ENCODE data around the gene PRR7.

The PRR7 gene

DNA sequence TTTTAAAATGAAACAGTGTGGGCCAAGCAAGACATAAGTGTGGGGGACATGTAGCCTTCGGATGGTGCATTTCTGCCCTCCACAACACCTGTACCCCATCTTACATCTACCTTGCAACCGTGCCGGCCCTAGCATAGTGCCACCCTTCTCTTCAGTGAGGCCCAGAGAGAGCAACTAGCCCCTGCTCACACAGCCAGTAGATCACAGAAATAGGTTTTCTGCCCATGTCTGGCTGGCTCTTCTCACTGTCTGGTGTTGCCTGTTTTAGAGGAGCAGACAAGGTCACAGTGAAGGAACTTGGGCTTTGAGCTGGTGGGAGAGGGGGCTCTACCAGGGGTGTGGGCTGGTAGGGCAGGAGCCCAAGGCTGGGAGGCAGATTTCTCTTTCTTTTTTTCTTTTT is 39.6 kb downstream of the PRR7 start:
- no peak for DNase-seq

DNA sequence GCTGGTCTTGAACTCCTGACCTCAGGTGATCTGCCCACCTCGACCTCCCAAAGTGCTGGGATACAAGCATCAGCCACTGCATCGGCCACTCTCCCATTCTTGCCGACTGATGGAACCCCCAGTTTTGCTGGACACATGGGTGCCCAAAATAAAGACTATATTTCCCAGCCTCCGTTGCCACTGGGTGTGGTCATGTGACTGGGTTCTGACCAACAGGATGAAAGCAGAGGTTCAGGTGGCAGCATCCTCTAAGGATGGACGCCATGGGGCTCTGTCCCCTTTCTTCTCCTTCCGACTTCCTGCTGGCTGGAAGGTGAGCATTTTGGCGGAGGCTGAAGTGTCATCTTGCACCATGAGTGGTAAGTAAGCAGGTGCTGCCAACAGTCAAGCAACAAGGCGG is 40.5 kb downstream of the PRR7 start:
- no peak for DNase-seq

DNA sequence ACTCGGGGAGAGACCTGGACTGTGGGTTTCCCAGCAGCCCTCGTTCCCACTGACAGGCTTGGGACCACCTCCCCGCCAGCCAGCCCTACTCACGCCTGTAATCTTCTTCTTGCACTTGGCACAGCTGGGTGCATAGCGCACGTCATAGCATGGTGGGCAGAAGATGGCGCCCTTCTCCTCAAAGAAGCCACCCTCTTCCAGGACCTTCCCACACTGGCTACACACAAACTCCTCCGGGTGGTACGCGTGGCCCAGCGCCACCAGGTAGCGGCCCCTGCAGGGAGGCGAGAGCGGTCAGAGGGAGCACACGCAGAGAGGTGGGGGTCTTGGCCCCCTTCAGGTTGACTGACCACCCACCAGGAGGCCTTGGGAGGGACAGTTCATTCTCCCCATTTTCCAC is 41.4 kb downstream of the PRR7 start:
- no peak for DNase-seq

DNA sequence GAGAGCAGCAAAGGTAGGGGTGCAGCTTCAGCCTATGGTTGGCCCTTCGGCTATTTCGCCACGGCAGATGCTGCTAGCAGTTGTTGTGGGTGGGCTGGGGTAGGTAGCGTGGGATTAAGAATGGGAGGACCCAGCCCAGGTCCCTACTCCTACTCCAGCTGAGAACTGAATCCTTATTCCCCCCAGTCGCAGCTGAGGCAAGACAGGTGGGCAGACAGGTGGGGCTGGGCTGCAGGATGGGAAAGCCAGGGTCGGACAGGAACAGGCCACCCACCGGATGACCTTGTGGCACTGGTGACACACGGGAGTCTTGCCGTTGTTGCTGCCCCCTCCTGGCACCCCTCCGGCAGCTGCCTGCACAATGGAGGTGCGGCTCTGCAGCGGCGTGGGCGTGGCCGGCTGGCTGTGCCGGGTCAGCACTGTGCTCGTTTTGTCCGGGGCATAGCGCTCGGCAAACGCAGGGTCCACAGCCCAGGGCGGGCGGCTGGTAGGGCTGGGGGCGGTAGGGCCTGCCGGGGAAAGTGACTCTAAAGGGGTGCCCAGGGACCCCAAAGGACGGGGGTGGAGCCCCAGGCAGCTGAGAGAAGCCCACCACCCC is 42.6 kb downstream of the PRR7 start:
- no peak for DNase-seq

DNA sequence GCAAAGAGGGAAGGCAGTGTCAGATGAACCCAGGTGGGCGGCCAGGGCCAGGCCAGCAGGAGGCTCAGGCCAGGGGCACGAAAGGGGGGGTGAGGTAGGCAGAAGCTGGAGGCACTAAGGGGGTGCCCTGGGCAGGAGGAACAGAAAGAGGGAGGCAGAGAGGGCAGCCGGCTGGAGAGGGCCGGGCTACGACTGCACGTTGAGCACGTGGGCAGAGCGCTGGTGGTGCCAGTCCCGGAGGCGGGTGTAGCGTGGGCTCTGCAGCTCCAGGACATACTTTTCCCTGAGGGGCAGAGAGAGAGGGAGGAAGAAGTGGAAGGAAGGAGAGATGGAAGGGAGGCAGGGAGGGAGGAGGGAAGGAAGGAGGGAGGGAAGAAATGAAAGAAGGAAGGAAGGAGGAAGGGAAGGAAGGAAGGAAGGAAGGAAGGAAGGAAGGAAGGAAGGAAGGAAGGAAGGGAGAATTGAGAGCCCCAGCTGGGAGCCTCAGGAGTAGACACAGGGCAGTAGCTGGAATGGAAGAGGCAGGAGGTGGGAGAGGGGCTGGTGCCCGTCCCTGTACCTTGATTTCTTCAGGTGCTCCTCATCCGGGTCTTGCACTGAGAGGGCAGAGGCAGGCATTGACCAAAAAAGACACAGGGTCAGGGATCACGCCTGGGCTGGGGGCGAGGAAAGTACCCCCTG is 43.8 kb downstream of the PRR7 start:
- no peak for DNase-seq

DNA sequence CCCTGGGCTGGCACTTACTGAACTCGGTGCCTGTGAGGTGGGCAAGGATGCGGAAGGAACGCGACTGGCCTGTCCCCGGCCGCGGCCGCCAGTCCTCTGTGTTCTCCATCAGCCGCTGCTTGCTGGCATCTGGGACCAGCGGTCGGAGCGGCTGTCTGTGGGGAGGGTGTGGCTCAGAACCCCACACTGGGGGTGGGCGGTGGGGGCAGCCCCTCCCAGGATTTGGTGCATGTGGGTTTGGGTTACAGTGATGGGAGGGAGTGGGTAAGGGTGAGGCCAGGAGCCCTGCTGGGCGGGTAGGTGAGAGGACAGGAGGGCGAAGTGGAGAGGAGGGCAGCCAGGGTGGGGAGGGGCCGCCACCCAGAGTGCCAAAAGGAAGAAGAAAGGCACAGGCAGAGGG is 44.4 kb downstream of the PRR7 start:
- DNase-seq = no peak

DNA sequence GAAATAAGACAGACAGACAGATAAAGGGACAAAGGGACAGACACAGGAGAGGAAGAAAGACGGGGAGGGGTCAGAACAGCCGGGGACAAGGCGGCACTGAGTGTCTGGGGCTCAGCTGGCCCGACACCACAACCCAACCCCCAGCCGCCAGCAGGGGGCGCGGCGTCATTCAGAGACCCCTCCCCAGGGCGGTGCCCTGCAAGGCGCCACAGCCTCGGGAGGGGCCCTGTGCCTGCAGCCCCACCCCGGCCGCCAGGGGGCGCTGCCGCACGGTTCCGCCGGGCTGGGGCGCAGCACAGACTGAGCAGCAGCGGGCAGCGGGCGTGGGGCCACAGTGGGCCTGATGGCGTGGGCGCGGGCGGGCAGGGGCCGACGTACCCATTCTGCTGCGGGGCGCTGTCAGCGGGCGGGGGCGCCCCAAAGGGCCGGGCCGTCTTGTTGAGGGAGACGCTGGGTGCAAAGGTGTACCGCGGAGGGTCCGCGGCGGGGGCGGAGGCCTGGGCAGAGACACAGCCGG is 44.9 kb downstream of the PRR7 start:
- DNase-seq = no peak

DNA sequence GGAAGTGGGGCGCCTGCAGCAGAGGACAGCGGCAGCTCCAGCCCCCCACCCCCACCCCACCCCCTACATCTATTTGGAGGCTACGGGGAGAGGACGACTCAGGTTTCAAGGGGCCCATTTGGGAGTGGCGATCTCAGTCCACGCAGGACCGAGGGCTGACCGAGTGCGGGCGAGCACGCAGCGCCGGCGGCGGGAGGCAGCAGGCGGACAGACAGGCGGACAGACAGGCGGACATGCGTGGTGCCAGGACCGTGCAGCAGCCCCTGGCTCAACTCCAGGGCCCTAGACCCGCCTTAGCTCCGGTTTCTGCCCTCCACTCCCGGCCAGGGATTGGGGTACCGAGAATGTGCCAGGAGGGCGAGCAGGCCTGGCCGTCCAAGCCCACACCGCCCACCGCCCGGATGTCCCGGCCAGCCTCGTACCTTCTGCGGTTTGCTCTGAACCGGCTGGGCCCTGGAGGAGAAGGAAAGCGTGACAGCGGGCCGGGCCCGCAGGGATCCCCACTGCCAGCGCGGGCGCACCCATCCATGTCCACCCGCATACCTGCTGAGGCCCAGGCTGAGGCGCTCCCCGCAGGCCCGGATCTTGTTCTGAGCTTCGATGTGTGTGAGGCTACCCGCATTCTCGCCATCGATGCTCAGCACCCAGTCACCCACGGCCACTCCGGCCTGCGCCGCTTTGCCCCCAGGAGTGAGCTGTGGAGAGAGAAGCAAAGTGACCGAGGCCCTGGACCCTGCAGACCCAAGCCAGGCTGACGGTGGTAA is 45.6 kb downstream of the PRR7 start:
- no peak for DNase-seq

DNA sequence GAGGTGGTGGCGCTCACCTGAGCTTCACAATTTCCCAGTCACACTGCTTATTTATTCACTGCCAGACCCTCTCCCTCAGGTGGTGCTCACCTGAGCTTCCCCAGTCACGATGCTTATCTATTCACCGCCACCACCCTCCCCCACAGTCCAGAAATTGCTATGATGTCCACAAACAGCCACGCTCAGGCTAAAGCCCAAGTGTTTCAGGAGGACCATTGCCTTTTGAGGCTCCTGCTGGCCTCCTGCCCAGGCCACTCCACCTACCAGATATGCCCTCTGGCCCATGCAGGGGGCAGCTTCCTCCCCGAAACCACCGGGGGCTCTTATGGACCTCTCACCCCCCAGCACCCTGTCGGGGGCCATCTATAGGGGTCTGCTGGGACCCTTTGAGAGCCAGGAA is 46.2 kb downstream of the PRR7 start:
- no peak for DNase-seq

DNA sequence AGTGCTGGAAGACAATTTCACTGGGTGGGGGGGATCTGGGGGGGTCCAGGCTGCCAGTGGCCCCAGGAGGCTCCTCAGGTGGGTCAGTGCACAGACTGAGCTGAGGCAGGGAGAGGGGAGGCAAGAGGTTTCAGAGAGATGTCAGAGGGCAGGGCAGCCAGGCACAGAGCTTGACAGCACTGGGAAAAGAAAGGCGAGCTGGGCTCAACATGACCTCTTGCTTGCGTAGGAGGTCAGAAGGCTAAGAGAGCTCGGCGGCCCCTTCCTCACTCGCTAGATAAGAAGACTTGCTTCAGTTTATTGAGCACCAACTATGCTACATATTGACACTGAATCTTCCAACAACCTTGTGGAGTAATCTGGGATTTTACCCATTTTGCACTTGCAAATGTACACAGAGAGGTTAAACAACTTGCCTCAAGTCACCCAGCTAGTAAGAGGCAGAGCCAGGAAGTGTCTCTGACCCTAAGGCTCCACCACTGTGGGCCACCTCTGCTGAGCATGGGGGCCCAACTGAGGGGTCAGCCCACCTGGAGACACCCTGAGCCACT is 47.3 kb downstream of the PRR7 start:
- DNase-seq = no peak

DNA sequence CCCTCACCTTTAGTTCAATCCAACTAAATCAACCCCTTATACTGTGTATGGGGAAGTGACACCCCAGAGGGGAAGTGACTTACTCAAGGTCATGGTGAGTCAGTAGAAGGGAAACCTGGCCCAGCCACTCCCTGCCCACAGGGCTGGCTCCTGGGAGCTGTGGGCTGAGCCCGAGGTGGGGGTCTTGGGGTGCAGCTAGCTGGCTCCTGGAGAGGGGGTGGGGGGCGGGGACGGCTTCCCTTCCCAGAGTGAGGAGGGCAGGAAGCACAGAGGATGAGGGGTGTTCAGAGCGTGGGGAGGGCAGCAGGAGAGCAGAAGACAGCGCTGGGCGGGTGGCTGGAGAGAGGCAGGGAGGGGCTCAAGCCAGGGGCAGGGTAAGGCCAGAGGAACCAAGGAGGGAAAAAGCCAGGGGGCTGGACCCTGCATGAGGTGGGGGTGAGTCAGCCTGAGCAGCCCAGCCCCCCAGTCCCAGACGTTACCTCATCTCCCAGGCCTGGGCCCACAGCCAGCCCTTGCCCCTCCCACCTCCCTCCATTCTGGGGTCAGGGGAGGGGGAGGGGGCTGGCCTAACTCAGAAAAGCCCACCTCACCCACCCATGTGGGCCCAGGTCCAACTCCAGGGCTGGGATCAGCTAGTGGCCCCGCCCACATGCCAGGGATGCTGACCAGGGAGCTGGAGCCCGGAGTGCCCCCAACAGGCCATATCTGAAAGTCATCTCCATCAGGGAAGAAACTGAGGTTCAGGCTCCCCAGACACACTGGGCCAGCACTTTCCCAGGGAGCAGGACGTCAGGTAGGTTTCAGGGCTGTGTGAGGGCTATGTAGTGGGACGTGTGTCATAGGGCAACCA is 48.0 kb downstream of the PRR7 start:
- peak; percentile 34 for DNase-seq

DNA sequence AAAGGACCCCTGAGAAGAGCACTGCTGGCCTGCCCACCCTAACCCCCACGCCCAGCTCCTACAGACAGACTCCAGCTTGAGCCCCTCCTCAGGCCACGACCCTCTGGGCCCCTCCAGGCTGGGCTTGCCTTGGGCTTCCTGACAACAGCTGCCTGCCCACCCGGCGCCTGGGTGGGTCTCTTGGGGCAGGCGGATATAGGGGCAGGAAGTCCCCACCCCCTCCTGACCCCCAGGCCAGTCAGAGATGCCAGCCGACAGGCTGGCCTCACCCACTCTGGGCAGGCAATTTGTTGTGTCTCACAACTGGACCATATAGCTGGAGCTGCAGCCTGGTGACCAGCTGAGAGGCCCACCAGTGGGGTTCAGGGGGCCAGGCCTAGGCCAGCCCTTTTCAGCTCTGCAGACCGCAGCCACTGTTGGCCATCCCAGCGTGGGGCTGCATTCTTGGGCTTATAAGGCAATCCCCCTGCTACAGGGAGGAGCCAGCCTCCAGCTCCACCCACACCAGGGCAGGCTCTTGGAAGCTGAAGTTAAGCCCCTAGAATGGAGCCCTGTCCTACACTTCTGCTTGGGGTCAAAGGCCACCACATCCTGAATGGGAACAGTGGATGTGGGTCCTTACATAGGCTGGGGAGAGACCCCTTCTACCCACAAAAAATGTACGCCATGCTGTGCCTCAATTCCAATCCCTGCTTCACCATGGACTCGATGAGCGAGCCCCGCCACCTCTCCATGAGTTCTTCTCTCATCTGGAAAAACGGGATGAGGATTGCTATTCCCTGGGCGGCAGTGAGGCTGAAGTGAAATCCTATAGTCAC is 48.8 kb downstream of the PRR7 start:
- no peak for DNase-seq

DNA sequence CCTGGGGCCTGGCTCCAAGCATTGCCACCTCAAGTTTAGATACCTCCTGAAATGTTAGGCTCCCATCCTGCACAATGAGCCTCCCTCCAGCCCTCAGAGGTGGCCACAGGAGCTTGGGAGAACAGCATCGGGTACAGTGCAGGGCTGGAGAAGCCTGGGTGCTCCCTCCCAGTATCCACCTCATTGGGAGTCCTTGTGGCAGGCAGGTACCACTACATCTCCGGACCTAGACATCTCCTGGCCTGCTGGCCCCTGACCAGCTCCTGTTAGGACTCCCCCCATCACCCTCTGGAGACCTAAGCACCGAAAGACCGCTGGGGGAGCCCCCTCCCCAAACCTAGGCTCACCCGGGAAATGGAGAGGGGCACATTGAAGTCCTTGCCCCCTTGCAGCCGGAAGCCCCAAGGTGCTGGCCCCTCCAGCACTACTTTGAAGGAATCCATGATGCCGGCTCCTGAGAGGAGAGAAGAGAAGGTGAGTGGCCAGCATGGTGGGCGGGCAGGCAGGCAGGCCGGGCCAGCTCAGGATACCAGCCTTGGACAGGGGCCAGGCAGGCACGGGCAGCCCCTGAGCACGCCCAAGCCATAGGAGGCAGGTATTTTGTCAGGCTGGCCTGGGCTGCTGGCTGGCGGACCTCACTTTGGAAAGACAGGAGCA is 49.6 kb downstream of the PRR7 start:
- DNase-seq = peak; percentile 15

DNA sequence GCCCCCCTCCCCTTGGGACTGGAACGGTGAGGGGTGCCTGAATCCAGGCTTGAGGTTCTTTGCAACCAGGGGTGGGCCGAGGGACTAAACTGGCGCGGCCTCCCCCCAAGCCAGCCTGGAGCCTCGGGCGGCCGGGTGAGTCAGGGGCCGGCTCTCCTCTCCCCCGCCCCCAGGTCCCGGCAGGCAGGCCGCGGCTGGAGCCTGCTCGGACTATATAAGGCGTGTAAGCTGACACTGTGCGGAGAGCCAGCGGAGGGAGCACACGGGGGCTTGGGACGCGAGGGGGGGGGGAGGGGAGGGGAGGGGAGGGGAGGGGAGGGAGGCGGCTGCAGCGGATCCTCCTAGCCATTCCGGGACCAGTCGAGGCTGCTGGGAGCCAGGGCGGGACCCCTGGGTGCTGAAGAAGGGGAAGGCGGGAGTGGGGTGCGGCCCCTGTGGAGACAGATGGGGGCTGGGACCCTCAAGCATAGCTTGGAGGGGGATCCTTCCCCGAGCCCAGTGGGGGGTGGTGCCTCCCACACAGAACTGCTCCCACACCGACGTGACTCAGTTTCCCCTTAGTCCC is 50.2 kb downstream of the PRR7 start:
- DNase-seq = no peak

DNA sequence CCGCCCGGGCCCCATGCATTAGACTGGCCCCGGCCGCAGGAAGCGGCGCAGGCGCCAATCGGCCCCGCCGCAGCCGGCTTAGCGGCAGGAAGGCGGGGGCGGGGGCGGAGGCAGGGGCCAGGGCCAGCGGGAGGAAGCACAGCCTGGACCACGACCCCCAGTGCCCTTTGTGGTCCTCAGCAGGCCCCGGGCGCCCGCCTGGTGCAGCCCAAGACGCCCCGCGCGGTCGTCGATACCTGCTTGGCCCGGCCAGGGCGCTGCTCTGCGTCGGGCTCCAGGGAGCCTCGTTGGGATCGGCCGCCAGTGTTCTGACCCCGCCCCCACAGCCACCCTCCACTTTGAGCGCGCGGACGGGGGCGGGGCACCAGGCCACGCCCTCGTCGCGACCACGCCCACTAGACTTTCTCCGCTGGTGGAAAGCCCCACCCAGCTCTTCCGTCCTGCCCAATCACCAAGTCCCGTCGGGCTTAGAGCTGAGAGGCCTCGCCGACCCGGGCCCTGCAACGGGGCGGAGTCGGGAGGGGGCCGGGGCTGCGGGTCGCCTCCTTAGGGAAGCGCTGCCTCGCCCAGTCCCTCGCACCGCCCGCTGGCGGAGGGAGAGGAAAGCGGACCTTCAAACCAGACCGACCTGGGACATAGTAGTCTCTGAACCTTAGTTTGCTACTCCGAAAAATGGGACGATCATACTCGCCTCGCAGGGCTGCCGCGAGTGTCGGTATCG is 50.8 kb downstream of the PRR7 start, which contains the start of gene PDLIM7:
TSS of gene PDLIM7 (minus strand) at position 313 of the 721 bp plus-strand sequence. CDS start 1,092 bp downstream, outside the sequence.
- peak; percentile 91 for DNase-seq

DNA sequence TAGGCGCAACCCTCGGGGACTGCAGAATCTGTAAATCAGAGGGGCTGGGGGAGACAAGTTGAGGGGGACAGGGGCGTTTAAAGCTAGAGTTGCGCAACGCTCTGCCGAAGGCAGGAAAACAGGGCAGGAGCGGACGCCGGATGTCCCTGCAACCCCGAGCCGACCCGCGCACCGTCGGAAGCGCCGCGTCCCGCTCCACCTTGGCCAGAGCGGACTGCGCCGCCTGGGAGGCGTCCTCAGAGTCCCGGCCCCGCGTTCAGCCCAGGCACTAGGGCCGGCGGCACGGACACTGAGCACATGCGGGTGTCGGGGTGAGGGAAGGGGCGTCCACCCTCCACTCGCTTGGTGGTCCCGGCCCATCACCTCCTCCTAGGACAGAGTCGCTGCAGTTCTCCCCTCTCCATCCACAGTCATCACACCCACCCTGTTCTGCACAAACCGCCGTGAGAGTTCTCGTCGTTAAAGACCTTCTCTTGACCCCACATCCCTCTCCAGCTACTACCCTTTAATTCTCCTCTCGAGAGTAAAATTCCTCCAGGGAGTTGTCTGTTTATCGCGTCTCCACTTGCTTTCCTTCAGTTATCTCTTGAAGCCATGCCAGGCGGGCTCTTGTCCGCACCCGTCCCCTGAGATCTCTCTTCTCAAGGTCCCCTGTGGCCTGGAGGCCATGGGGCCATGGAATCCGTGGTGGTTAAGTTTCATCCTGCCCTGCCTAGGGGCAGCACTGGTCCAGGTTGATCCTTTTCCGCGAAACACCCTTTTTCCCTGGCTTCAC is 51.6 kb downstream of the PRR7 start:
- no peak for DNase-seq

DNA sequence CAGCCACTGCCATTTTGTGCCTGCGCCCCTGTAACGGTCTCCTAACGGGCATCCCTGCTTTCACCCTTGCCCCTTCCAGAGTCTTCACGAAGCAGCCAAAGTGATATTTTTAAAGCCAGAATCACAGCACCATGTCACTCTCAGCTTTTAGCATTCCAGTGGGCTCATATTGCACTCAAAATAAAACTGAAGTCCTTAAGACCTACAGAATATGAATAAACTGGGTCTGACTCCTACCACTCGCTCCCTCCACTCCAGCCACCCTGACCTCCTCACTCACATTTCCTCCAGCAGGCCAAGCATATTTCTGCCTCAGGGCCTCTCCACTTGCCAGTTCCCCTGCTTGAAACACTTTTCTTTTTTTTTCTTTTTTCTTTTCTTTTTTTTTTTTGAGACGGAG is 53.2 kb downstream of the PRR7 start:
- DNase-seq = no peak

DNA sequence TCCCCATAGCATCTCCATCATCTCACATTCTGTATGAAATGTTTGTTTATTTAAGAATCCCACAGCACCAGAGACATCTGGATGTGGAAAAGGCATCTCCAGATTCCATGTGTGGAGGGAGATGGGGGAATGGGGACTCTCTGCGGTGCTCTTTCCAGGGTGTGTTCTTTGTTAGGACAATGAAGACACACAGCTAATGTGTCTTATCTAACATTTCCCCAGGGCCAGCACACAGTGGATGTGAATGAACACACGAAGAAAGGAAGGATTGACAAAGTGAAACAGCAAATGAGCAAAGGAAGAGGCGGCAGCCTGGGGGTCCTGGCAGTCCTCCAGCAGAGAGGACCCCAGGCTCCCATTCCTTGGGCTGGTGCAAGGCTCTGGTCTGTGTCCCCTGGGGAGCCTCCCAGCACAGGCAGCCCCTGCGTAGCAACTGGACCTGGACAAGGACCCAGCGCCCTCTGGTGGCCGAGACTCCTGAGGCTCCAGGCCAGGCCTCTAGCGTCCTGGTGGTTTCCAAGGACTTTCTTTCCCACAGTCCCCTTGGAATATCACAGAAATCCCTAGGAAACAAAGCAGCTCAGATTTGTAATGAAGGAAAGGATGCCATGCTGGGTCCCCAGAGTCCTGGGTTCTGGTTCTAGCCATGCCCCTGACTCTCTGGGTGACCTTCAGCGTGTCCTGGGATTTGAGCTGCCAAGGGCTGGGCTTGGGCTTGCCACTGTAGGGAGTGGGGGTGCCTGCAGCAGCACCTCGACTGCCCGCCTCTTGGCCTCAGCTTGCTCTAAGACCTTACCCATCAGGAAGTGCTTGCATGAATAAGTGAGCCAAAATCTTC is 54.3 kb downstream of the PRR7 start:
- peak; percentile 86 for DNase-seq

Data from COR-L47 (cell line).